ENCODE results near the gene UCN2.

Gene UCN2

GRCh38 chr3:48593337-48593736, 29.8 kb upstream of the UCN2 start:
- H3K9me3 Mint-ChIP-seq = no peaks in the 10 kb centered on the region
- TF ChIP-seq, protein P1, sequence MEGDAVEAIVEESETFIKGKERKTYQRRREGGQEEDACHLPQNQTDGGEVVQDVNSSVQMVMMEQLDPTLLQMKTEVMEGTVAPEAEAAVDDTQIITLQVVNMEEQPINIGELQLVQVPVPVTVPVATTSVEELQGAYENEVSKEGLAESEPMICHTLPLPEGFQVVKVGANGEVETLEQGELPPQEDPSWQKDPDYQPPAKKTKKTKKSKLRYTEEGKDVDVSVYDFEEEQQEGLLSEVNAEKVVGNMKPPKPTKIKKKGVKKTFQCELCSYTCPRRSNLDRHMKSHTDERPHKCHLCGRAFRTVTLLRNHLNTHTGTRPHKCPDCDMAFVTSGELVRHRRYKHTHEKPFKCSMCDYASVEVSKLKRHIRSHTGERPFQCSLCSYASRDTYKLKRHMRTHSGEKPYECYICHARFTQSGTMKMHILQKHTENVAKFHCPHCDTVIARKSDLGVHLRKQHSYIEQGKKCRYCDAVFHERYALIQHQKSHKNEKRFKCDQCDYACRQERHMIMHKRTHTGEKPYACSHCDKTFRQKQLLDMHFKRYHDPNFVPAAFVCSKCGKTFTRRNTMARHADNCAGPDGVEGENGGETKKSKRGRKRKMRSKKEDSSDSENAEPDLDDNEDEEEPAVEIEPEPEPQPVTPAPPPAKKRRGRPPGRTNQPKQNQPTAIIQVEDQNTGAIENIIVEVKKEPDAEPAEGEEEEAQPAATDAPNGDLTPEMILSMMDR (IDR thresholded peaks at IDR 0.05; ENCODE audit: unreplicated experiment in 3 of 3) = no peak
- no peaks in the 10 kb centered on the region for H3K27me3 Mint-ChIP-seq (ENCODE audit: low read depth)

GRCh38 chr3:48592519-48593087, 29.0 kb upstream of the UCN2 start:
- no peaks in the 10 kb centered on the region for H3K27me3 Mint-ChIP-seq (ENCODE audit: low read depth)
- H3K27ac Mint-ChIP-seq = no peak overlapping the region
- no peak overlapping the region for H3K4me3 Mint-ChIP-seq
- peaks cover 3% of the 10 kb centered on the region for H3K36me3 Mint-ChIP-seq (ENCODE audit: low read depth)
- no peaks in the 10 kb centered on the region for H3K9me3 Mint-ChIP-seq
- peaks cover 14% of the 10 kb centered on the region for H3K4me1 Mint-ChIP-seq
- TF ChIP-seq, protein P1 (IDR thresholded peaks at IDR 0.05; ENCODE audit: unreplicated experiment in 3 of 3) = no peak

More at GRCh38 chr3:48593337-48593736, 29.8 kb upstream of the UCN2 start:
- H3K36me3 Mint-ChIP-seq (ENCODE audit: low read depth) = peaks cover 7% of the 10 kb centered on the region
- H3K4me1 Mint-ChIP-seq = peaks cover 18% of the 10 kb centered on the region
- no peak overlapping the region for H3K27ac Mint-ChIP-seq
- H3K4me3 Mint-ChIP-seq = no peak overlapping the region

- TF ChIP-seq, protein P1 (IDR thresholded peaks at IDR 0.05; ENCODE audit: unreplicated experiment in 3 of 3) = no peak
- H3K4me3 Mint-ChIP-seq = no peak overlapping the region
- H3K36me3 Mint-ChIP-seq (ENCODE audit: low read depth) = no peaks in the 10 kb centered on the region
- H3K27ac Mint-ChIP-seq = no peak overlapping the region
- H3K27me3 Mint-ChIP-seq (ENCODE audit: low read depth) = no peaks in the 10 kb centered on the region
- peaks cover 9% of the 10 kb centered on the region for H3K4me1 Mint-ChIP-seq
- no peaks in the 10 kb centered on the region for H3K9me3 Mint-ChIP-seq
Measured at GRCh38 chr3:48591886-48592518, 28.4 kb upstream of the UCN2 start.

DNA sequence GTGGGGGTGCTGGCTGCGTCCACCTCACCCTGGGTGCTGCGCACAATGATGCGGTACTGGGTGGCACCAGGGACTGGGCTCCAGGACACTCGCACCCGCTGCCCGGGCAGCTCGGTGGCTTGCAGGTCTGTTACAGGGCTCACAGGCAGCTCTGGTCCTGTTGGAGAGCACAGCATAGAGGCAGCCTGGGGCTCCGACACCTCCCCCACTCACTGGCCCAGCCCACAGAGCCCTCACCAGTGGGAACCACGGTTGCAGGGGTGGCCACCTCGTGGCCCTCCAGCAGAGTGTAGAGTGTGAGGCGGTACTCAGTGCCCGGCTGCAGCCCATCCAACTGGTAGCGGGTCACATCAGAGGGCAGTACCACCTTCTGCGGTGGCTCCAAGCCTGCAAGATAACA, 27.9 kb upstream of the UCN2 start:
- no peaks in the 10 kb centered on the region for H3K9me3 Mint-ChIP-seq
- H3K4me1 Mint-ChIP-seq = peaks cover 8% of the 10 kb centered on the region
- TF ChIP-seq, protein P1 (IDR thresholded peaks at IDR 0.05; ENCODE audit: unreplicated experiment in 3 of 3) = no peak
- H3K27me3 Mint-ChIP-seq (ENCODE audit: low read depth) = no peaks in the 10 kb centered on the region
- no peak overlapping the region for H3K4me3 Mint-ChIP-seq
- peaks cover 3% of the 10 kb centered on the region for H3K36me3 Mint-ChIP-seq (ENCODE audit: low read depth)
- no peak overlapping the region for H3K27ac Mint-ChIP-seq

DNA sequence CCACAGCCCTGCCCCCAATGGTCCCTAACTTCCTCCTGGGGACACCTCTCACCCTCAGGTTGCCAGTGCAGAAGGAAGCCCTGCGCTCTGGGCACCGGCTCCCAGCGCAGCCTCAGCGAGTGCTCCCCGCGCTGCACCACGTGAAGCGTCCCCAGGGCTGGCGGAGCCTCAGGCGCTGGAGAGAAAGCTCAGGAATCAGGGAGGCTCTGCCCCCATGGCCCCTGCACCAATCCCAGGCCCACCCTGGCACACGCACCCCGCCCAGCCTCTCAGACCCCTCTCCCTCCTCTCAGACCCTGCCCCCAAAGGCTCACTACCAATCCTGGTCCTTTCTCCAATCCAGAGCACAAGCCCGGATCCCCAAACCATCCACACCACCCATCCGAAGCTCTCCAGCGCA, 24.6 kb upstream of the UCN2 start:
- Mint-ChIP-seq H3K4me1 (no peaks in the 10 kb centered on the region), H3K27me3 (ENCODE audit: low read depth) (no peaks in the 10 kb centered on the region), H3K4me3 (no peak overlapping the region), H3K36me3 (ENCODE audit: low read depth) (peaks cover 4% of the 10 kb centered on the region), H3K9me3 (no peaks in the 10 kb centered on the region), H3K27ac (no peak overlapping the region)
- TF ChIP-seq, protein P1 (IDR thresholded peaks at IDR 0.05; ENCODE audit: unreplicated experiment in 3 of 3) = no peak

- no peaks in the 10 kb centered on the region for H3K9me3 Mint-ChIP-seq
- H3K27ac Mint-ChIP-seq = no peak overlapping the region
- TF ChIP-seq, protein P1 (IDR thresholded peaks at IDR 0.05; ENCODE audit: unreplicated experiment in 3 of 3) = no peak
- H3K27me3 Mint-ChIP-seq (ENCODE audit: low read depth) = no peaks in the 10 kb centered on the region
- H3K4me3 Mint-ChIP-seq = no peak overlapping the region
- H3K4me1 Mint-ChIP-seq = no peaks in the 10 kb centered on the region
- H3K36me3 Mint-ChIP-seq (ENCODE audit: low read depth) = peaks cover 4% of the 10 kb centered on the region
Measured at GRCh38 chr3:48587686-48588085, 24.1 kb upstream of the UCN2 start.
